VCaP (cell line): ENCODE results near the gene EXOC7.
"Not testable (repeated sequence)": the region's sequence is repeated elsewhere in the genome, so short reads cannot be mapped to it uniquely, and the experiment has no call there.

ENCODE experiments used
- H3K27ac ChIP-seq: fragments of 450-650 bp; 2 replicates; pipeline ENCODE4 v1.5.1; 2017
- CTCF ChIP-seq: fragments of 450-650 bp; conservative IDR thresholded peaks from 2 replicates; pipeline ENCODE4 v1.5.1; 2017; ENCODE audit warnings: mild to moderate bottlenecking, moderate library complexity

Gene EXOC7

GRCh38 chr17:76080768-76081287 is 22.8 kb downstream of the EXOC7 start:
- no peak for TF ChIP-seq CTCF

GRCh38 chr17:76079956-76080767 is 23.4 kb downstream of the EXOC7 start:
- no peak for TF ChIP-seq CTCF
- no peak overlapping the region for H3K27ac ChIP-seq

More at GRCh38 chr17:76080768-76081287, 22.8 kb downstream of the EXOC7 start:
- no peak overlapping the region for H3K27ac ChIP-seq

GRCh38 chr17:76079535-76079955 is 24.0 kb downstream of the EXOC7 start:
- H3K27ac ChIP-seq = no peak overlapping the region
- no peak for TF ChIP-seq CTCF

GRCh38 chr17:76078860-76079534 is 24.6 kb downstream of the EXOC7 start, which contains the start of gene ZACN:
ZACN (plus strand) TSS chr17:76079182; CDS start chr17:76079265, 83 bp downstream.
- H3K27ac ChIP-seq = no peak within 1 kb of the TSS

GRCh38 chr17:76078370-76078769 is 25.2 kb downstream of the EXOC7 start:
- not testable (repeated sequence) for H3K27ac ChIP-seq

More at GRCh38 chr17:76078860-76079534, 24.6 kb downstream of the EXOC7 start, which contains the start of gene ZACN:
- no peak for TF ChIP-seq CTCF

GRCh38 chr17:76077584-76078110 is 25.9 kb downstream of the EXOC7 start:
- H3K27ac ChIP-seq = no peak overlapping the region
- TF ChIP-seq CTCF = no peak

GRCh38 chr17:76076765-76077583 is 26.6 kb downstream of the EXOC7 start:
- TF ChIP-seq CTCF = no peak

More at GRCh38 chr17:76076765-76077583, 26.6 kb downstream of the EXOC7 start:
- no peak overlapping the region for H3K27ac ChIP-seq
